Activated CD4-positive, alpha-beta T cell treated with anti-CD3 and anti-CD28 coated beads, Interleukin-2, Interleukin-4, amounts not matched to agents 100 ng/mL and 50 ng/mL, durations not matched to agents 16 hours and 8 hours (primary cell): ENCODE measurements around the gene COG5.
A peak's percentile ranks its signal among the peaks of the same experiment; 100 is the strongest.
"Not testable (repeated sequence)": the region's sequence is repeated elsewhere in the genome, so short reads cannot be mapped to it uniquely, and the experiment has no call there.

ENCODE experiments used
- DNase-seq: peaks from one replicate; pipeline ENCODE4 v3.0.0-alpha.2; 2020; ENCODE audit warnings: low spot score

The COG5 gene

DNA sequence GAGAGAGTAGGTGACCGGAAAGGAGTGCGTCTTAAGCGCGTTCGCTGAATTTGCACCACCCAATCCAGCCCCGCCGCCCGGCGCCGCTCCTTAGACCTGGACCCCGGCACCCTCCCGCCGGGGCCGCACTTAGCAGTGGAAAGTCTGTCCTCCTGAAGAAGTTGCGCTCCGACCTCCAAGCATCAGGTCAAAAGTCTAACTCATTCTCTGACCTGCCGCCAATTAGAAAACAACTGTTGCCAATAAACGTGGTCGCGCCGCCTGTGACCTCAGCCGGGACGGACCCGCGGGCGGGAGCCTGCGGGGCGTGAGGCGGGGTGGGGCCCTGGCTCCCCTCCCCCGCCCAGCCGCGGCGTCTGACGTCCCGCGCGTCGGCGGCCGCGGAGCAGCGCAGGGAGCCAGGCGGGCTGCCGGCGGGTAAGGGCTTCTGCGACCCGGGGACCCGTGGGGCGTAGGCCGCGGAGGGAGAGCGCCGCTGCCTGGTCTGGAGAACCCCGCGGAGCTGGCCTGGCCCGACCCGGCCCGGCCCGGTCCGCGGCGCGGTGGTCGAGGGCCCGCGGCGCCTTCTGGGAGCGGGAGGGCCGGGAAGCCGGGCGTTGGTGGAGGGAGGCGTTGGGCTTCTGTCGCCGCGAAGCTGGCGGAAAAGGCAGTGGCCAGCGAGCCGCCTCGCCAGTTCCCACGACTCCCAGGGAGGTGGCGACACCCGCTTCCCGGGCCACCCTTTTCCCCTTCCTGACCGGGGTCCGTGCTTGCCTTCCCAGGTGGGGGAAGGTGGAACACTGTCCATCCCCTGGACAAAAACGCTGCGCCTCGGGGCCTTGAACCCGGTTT is 16.4 kb upstream of the COG5 start, which contains the start of gene BCAP29:
Gene BCAP29, plus strand, starts transcription at position 362 of the 831 bp plus-strand sequence. CDS start 527 bp downstream, outside the sequence.
- peak; percentile 66 for DNase-seq

- DNase-seq = no peak
These were observed 15.8 kb upstream of the COG5 start for GRCh38 chr7:107579554-107579884.

GRCh38 chr7:107573537-107573936 is 9.8 kb upstream of the COG5 start:
- DNase-seq = no peak

GRCh38 chr7:107570298-107570697 is 6.6 kb upstream of the COG5 start:
- no peak for DNase-seq

- no peak for DNase-seq
These were observed 1.0 kb upstream of the COG5 start for GRCh38 chr7:107564553-107565298.

DNA sequence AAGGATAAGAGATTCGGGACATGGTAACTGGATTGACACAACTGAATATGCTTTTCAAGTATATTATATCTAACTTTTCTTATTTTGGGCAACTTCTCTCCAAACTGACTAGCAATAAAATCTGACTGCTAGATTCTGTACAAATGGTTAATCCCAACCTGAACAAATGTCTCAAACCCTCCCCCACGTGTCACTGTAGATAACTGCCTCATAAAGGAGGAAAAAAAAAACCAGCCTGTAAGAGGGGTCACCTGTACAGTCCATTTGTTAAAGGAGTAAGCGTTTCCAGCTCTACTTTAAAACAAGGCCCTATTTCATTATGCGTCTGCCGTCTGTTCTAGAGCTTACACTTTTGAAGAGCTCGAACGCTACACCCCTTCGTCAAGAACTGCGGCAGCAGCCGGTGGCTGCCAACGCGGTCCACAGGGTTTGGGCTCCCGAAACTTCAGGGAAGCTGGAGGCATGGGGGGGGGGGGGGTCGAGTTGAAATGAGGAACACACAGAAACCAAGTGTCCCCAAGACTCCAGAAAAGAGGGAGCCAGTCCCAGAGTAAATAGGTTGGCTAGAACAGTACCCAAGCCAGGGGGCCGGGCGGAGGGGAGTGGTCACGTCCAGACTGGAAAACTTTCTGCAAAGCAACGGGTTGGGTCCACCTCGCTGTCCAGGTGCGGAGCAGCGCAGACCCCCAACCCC is 492 bp downstream of the COG5 start:
- DNase-seq = peak; percentile 23

DNA sequence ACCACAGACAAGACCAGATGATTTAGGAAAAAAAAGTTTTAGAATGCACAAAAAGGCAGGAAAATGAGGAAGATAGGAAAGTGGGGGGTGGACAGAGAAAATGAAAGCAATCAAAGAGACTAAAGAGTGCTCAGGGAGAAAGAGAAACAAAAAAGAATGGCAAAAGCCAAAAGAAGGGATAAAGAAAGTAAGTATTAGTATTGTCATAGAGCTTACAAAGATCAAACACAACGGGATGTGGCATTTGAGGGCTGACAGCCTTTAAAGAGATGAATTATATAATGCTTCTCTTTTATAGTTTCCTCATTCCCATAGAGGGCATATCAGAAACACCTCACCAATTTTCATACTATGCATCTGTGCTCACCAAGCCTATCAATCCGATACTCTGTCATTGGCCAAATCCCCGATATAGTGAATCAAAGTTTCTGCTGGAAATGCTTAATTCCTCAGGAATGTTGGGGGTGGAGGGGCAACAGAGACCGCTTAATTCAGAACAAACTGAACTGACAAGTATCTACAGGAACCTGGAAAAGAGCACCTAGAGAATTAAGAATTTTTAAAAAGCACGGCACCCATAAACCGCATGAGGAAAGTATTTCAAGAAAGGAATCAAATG is 2.7 kb downstream of the COG5 start:
- peak; percentile 28 for DNase-seq

DNA sequence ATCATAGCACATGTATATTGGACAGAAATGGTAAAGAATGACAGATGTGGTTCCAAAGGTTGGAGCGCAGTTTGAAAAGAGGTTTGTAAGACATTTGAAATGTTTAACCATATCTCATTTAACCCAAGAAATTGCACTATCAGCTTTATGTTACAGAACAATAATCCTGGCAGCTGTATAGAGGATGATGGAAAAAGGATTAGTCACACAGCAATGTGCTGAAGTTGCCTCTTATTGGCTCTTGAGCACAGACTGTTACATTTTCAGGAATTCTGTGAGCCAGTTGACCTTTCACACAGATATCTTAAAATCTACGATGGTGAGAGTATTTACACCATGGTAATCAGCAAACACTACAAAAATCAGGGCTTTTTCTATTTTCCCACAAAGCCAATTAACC is 3.9 kb downstream of the COG5 start:
- no peak for DNase-seq

DNA sequence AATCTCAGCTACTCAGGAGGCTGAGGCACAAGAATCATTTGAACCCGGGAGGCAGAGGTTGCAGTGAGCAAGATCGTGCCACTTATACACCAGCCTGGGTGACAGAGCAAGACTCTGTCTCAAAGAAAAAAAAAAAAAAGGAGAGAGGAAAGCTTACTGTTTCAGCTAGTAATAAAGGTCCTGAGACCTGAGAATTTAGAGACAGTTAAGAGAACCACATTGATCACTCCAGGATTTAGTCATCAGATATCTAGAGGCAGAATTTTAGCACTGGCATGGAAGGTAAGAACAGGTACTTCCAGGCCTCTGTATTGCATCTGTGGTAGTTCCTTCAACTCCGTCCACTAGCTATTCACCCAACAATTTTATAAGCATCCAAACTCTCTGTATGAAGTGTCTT is 7.8 kb downstream of the COG5 start:
- DNase-seq = peak; percentile 39

GRCh38 chr7:107551936-107552335 is 11.8 kb downstream of the COG5 start:
- DNase-seq = no peak

DNA sequence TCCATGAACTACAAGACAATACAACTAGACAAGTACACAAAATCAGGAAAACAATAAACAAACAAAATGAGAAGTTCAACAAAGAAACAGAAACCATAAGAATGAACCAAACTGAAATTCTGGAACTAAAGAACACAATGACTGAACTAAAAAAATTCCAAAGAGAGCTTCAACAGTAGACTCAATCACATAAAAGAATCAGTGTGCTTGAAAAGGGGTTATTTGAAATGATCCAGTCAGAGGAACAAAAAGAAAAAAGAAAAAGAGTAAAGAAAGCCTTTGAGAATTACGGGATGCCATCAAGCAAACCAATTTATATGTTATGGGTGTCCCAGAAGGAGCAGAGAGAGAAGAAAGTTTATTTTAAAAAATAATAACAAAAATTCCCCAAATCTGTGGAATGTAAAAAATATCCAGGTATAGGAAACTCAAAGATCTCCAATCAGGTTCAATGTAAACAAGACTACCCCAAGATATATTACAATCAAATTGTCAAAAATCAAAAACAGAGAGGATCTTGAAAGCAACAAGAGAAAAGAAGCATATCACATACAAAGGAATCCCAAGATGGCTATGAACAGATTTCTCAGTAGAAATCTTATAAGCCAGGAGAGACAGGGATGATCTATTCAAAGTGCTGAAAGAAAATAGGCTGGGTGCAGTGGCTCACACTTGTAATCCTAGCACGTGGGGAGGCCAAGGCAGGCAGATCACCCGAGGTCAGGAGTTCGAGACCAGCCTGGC is 18.7 kb downstream of the COG5 start:
- DNase-seq = no peak

DNA sequence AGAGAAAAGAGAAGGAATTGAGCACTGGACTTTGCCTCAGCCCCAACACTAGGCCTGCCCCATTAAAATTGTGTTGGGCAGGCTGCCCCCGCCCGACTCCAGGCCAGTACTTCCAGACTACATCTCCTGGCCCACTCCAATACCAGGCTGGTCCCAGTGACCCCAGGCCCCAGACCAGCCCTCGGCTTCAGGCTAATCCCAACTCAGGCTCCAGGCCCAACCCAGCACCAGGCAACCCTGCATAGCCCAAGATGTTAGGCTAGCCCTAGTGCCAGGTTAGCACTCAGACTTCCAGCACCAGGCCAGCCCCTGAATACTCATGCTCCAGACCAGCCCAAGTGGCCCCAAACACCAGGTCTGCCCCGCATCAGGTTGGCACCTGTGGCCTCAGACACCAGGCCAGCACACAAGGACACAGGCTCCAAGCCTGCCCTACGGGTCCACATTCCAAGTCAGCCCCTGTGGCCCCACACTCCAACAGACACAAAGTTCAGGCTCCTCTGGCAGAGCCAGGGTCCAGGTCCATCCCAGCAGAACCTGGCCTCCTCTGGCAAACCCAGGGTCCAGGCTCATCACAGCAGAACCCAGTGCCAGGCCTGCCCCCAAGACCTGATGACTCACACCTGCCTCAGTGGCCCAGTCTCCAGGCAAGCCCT is 20.3 kb downstream of the COG5 start:
- DNase-seq = no peak

DNA sequence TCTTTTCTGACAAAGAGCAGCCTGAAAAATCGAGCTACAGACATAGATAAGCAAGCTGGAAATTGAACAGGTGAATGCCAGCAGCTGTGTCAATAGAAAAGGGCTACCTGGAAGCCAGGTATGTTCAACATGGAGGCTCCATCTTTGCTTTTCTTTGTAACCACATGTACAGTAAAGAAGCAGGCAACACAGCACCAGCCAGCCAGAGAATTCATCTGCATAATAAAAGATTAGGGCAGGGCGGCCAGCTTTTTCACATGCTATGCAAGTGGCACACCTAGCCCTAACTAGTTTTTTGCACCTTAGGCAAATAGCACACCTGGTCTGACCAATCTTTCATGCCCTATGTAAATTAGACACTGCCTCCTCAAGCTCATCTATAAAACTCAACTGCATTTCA is 25.7 kb downstream of the COG5 start:
- DNase-seq = no peak

DNA sequence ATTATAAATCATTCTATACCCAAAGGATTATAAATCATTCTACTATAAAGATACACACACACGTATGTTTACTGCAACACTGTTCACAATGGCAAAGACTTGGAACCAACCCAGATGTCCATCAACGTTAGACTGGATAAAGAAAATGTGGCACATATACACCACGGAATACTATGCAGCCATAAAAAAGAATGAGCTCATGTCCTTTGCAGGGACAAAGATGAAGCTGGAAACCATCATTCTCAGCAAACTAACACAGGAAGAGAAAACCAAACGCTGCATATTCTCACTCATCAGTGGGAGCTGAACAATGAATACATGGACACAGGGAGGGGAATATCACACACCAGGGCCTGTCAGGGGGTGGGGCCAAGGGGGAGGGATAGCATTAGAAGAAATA is 26.5 kb downstream of the COG5 start:
- DNase-seq = not testable (repeated sequence)

GRCh38 chr7:107534139-107534538 is 29.6 kb downstream of the COG5 start:
- DNase-seq = no peak

DNA sequence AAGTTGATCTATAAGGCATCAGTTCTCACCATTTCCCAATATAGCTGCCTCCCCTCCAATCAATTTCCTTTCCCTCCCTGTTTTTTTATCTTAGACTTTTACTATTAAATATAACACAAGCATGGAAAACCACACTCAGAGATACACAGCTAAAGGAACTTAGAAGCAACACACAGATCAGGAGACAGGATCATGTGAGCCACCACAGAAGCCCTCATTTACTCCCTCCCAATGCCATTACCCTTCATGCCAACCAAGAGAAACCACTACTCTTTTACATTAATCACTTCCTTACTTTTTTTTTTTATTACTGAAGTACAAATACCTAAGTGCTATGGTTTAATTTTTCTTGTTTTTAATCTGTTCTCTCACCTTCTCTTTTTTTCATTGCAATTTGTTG is 33.0 kb downstream of the COG5 start:
- DNase-seq = no peak

- DNase-seq = no peak
These were observed 35.3 kb downstream of the COG5 start for GRCh38 chr7:107528461-107528860.

- DNase-seq = no peak
These were observed 36.5 kb downstream of the COG5 start for GRCh38 chr7:107527196-107527595.

DNA sequence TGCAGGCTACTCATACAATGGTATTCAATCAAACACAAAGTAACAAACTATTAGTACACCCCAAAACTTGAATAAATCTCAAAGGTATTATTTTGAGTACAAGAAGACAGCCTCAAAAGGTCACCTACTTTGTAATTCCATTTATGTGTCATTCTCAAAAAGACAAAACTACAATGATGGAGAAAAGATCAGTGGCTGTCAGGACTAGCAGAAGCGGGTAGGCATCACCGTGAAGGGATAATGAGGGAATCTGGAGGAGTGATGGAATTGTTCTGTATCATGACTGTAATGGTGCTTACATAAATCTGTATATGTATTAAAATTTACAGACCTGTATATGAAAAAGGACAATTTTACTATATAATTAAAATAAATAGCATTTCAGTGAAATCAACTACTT is 37.0 kb downstream of the COG5 start:
- DNase-seq = no peak

DNA sequence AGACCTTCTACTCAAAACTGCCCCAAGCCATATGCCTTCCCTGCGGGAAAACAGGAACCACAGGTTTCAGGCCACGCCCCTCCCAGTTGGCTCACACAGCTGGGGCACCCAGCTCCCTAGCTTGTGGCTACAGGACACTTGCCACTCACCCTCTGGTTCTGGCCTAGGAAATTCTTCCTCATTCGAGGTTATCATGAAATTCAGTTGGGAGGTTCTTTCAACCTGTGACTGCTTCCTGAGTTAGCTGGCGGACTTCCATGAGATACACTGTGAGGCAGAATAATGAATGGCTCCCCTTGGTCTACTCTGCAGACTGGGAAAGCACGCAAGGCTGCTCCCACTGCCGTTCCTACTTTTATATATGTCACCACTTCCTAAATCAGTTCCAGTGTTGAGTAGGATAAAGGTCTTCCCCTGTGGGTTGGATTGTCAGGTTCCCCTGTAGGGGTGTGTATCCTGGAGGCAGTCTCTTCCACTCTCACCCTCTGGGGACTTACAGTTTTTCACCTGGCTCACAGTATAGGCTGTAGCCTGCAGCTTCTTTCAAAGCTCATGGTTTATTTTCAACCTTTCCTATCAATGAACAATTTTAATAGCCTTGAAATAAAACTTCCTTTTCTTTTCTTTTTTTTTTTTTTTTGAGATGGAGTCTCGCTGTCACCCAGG is 56.9 kb downstream of the COG5 start:
- DNase-seq = no peak
